ENCODE data around the gene KRT85.
"Not testable (repeated sequence)": the region's sequence is repeated elsewhere in the genome, so short reads cannot be mapped to it uniquely, and the experiment has no call there.

The KRT85 gene

DNA sequence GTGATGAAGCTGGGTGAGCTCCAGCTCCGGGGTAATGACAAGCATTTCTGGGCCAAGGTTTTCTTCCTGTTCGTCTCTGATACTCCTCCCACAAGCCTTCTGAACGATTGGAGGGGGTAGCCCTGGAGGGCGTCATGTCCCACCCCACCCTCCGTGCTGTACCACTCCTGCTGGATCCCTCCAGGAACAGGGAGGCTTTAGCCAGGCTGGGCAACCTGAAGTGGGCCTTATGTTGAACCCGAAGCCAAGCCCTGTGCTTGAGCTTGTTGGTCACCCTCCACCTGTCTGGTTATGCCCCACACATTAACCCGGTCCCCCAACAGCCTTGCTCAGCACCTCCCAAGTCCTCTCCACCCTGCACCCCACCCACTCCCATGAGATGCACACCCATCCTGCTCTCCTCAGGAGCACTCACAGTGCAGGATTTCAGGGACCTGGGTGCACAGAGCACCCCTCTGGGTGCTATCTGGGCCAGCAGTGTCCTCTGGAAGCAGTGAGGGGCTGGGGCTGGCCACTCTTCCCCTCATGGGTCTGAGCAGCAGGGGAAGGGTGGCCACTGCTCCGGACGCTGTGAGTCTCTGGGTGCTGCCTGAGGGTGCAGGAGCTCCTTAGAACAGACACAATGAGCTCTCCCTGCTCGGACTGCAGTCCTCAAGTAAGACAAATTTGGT lies 39.3 kb downstream of the KRT85 start:
- no peak for DNase-seq (ENCODE audit: low read depth in 2 of 3, low spot score in 2 of 3)

DNA sequence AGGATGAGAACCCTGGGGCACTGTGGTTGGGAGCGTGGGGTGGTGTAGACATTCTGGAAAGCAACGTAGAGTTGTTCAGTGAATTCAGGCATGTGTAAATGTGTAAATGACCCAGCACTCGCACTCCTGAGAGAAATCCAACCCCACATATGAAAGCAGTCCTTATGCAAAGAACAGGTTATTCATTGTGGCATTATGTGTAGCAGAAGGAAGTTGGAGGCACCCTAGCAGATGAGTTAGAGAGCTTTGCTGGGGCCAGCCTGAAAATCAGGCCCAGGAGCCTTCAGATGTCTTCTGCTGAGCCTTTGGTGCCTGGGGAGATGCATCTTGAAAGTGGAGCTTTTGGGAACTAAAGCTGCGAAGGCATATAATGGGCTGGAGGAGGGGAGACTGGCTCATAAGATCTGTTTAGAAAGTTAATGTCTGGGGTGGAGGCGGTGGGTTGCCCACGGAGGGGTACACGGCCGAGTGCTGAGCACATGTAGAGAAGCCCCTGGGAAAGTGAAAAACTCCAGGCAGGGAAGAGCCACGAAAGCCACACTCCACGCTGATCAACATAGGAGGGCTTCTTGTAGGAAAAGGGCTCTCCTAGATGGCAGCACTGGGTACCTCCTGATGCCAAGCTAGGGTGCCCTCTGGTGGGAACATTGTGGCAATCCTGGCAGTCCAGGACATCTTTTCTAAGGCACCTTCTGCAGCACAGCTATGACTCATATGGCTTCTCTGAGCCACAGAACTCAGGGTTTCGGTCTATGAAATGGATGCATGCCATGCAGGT lies 40.0 kb downstream of the KRT85 start:
- DNase-seq (ENCODE audit: low read depth in 2 of 3, low spot score in 2 of 3) = peak; percentile 22 to 50 (median 30)

DNA sequence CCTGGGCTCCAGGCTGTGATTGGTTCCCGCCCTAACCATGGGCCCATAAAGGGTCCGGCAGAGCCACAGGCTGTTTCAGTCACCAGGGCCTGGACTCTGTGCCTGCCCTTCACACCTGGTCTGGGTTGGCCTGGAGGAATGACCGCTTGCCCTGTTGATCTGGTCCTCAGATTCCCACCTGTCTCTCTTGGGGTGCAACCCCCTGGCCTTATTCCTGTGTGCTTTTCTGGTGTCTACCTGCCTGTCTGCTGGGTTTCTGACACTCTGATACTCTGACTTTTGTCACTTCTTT lies 43.2 kb downstream of the KRT85 start:
- DNase-seq (ENCODE audit: low read depth in 2 of 3, low spot score in 2 of 3) = no peak

DNA sequence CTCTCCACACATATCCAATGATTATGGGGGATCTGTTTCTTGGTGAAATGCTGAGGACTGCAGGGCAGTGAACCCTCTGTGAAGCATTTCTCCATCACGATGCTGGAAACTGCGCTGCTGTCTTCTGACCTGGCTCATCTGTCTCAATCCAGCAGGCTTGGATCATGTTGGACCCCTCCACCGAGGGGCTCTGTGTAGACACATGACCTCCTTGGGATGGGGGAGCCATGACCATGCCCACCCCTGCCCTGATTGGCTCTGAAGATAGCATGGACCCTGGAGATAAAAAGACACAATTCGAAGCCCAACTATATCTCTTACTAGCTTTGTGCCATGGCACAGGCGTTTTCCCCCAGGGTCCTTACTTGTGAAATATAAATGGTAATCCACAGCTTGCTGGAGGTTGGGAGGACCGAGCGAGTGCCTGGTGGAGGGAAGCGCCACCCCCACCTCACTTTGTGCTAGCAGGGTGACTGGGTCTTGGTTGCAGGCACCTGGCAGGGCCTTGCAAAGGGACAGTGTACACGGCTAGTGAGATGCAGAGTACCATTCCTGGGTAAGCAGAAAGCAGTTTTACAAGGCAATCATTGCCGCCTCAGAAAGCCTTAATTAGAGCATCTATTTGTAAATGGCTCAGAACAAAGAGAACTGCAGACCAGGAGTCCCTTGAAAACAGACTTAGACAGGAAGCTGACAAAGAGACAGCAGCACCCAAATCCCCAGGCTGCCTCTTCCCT lies 43.7 kb downstream of the KRT85 start:
- no peak for DNase-seq (ENCODE audit: low read depth in 2 of 3, low spot score in 2 of 3)

DNA sequence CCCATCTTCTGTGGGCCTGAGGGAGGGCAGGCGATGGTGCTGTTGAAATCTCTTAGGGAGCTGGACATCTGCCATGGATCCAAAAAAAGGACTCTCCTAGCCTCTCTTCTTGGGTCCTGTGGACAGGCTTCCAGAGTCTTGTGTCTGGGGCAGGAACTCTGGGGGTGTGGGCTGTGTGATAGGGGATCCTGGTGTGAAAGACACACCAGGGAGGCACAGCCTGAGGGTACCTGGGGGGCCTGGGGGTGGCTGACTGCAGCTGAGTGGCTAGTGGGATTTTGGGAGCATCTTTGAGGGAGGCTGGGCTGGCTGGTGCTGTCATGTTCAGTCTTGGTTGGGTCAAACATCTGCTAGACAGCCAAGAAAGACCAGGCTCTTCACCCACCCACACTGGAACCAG lies 44.3 kb downstream of the KRT85 start:
- DNase-seq (ENCODE audit: low read depth in 2 of 3, low spot score in 2 of 3) = no peak

DNA sequence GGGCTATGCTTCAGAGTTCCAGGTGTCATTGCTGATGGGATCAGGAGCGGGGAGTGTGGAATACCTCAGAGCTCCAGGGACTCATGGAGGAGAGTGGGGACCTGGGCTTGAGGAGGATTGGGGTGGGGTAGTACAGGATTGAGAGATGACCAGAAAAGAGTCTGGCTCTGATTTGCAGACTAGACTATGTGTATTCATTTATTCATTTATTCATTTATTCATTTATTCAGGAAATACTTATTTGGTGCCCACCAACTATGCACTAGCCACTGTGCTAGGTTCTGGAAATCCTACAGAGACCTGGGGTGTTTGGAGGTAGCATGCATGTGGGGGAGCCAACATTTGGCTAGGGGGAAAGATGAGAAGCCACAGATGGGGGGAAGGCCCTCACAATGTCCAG lies 45.2 kb downstream of the KRT85 start:
- no peak for DNase-seq (ENCODE audit: low read depth in 2 of 3, low spot score in 2 of 3)

DNA sequence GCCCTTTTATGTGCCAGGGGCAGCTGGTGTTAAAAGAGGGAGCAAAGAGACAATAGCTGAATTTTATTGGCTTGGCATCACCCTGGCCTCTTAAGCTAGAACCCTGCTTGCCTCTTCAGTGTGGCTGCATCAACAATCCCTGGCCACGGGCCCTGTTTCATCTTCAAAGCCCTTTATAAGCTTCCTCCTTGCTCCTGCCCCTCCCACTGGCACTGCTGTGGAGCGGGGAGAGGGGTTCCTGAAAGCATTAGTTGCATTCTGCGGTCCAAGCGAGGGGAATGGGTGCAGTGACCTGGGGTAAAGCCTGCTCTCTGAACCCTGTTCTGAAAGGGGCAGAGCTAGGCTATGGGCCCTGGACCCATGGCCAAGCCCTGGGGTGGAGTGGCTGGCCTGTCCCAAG lies 45.9 kb downstream of the KRT85 start:
- DNase-seq (ENCODE audit: low read depth in 2 of 3, low spot score in 2 of 3) = no peak

DNA sequence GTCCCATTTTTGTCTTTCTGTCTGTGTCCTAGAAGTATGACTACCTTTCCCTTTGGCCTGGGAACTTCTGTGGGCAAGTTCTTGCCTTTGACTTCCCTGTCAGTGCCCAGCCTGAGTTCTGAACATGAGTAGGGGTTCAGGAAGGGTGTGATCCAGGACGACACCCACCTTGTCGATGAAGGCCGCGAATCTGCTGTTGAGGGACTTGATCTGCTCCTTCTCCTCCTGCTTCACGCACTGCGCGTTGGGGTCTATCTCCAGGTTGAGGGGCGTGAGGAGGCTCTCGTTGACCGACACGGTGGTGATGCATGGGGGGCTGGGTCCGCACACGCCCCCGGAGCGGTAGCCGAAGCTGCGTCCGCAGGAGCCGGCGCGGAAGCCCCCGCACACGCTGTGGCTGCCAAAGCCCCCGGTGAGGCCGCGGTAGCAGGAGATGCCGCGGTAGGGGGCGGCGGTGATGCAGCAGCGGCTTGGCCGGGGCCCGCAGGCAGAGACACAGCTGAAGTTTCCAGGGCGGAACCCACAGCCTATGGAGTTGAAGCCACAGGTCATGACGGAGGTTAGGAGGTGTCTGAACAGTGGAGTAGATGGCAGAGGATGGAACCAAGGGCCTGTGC lies 46.4 kb downstream of the KRT85 start, which contains the start of gene KRT83:
TSS of gene KRT83 (minus strand) at position 615 of the 617 bp plus-strand sequence. CDS start at position 552, 63 bp downstream.
- DNase-seq (ENCODE audit: low read depth in 2 of 3, low spot score in 2 of 3) = no peak

DNA sequence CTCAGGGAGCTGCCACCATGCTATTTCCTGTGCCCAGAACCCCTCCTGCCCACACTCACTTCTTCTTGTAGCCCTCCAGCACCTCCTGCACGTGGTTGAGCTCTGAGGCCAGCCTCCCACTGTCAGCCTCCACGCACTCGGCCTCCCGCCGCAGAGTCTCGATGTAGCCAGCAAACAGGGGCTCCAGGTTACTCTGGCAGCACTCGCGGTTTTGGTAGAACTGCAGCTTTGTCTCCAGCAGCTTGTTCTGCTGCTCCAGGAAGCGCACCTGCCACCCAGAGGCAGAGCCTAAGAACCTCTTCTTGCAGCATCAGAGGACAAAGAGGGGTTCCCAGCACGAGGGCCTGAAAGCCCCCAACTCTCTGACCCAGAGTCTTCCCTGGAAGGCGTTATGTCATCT lies 48.2 kb downstream of the KRT85 start:
- DNase-seq (ENCODE audit: low read depth in 2 of 3, low spot score in 2 of 3) = no peak

DNA sequence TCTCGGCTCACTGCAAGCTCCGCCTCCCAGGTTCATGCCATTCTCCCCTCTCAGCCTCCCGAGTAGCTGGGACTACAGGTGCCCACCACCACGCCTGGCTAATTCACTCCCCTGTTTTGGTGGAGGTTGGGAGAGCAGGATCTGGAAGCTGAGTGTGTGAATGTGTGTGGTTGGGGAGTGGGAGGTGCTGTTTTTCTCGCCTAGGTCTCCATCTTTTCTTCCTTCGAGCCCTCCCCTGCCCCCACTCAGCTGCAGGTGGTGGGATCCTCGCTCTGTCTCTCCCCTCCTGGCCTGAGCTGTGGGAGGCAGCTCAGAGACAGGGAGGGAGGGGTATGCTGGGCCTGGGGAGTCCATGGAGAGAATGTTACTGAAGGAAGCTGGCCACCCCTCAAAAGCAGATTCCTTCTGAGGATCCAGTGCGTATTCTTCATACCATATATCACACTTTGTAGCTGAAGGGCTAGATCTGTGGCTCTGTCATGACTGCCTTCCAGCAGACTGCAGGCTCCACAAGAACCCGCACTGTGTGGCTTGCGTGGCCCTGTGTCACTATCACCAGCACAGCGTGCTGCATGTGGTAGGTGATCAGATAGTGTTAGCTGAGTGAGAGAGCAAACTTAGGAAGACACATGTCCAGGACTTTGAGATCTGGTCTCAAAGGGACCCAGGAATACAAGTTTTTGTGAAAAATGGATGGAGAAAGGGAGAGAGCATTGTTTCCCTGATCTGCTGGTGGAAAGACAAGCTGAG lies 48.9 kb downstream of the KRT85 start:
- DNase-seq (ENCODE audit: low read depth in 2 of 3, low spot score in 2 of 3) = no peak

DNA sequence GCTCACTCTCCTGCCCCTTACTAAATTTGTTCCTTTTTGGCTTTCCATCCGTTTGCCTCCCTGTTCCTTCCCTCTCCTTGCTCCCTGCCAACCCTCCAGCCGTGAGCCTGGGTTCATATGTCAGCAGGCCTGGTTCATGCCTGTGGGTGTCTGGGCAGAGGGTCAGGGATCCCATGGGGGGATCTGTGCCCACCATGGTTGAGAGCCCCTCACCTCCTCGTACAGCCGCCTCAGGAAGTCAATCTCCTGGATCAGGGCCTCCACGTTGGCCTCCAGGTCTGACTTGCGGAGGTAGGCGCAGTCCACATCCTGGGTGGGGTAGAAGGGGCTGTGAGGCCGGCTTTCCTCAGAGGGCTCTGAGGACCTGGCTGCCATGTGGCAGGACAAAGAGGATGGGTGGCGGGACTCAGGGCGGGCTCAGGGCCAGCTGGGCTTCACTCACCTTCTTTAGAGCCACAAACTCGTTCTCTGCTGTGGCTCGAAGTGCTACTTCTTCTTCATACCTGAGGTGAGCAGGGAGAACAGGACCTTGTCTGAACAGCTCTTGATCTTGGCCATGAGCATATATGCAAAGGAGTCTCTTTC lies 49.7 kb downstream of the KRT85 start:
- no peak for DNase-seq (ENCODE audit: low read depth in 2 of 3, low spot score in 2 of 3)

DNA sequence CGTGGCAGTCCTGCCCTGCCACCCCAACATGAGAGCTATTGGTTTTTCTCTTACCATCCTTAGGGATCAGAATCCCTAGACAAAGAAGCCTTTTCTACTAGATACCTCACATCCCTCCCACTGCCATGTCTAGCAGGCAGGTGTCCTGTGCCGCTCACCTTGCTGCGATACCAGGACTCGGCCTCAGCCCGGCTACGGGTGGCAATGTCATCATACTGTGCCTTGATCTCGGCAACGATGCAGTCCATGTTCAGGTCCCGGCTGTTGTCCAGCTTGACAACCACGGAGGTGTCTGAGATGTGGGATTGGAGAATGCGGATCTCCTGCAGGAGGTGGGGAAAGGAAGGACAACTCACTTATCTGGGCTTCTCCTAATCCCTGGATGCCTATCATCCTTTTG lies 50.6 kb downstream of the KRT85 start:
- DNase-seq (ENCODE audit: low read depth in 2 of 3, low spot score in 2 of 3) = no peak

DNA sequence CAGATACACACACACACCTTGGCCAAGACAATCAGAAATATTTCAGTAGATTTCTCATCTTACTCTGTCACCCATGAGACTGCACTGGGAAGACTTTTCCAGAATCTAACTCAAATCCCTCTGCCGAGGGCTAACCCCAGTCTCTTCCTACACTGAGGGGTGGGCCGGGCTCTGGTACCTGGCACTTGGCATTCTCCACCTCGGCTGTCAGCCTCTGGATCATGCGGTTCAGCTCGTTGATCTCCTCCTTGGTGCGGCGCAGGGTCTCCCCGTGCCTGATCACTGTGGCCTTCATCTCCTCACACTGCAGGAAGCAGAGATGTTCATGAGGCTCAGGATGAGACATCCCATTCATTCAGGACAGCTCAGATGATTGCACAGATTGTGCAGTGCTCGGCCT lies 51.0 kb downstream of the KRT85 start:
- no peak for DNase-seq (ENCODE audit: low read depth in 2 of 3, low spot score in 2 of 3)

DNA sequence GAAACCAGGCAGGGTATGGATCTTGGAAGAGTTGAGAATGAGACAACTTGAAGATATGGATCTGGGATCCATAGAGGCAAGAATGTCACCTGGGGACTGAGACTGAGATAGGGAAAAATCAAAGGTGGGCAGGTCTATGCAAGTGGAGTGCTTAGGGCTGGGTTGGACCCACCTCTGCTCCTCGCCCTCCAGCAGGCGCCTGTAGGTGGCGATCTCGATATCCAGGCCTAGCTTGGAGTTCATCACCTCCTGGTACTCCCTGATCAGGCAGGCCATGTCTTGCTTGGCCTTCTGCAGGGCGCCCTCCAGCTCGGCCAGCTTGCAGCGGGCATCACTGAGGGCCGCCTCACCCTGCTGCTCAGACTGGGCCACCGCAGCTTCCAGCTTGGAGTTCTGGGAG lies 51.6 kb downstream of the KRT85 start:
- not testable (repeated sequence) for DNase-seq (ENCODE audit: low read depth in 2 of 3, low spot score in 2 of 3)

DNA sequence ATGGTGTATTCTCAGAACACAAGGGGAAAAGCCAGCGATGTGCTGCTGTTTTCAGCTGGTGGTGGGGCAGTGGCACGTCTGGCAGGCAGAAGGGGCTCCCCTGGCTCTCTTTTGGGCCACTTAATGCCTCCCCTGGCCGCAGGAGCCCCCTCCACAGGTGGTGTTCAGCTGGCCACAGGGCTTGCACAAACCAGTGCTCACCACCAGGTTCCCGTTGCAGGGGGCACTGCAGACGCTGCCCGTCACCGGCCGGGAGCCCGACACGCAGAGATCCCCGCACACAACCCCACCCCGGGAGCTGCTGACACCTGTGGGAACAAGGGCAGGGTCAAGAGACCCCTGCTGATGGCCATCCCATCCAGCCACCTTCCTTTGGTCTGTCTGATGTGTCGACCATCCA lies 52.8 kb downstream of the KRT85 start:
- no peak for DNase-seq (ENCODE audit: low read depth in 2 of 3, low spot score in 2 of 3)

DNA sequence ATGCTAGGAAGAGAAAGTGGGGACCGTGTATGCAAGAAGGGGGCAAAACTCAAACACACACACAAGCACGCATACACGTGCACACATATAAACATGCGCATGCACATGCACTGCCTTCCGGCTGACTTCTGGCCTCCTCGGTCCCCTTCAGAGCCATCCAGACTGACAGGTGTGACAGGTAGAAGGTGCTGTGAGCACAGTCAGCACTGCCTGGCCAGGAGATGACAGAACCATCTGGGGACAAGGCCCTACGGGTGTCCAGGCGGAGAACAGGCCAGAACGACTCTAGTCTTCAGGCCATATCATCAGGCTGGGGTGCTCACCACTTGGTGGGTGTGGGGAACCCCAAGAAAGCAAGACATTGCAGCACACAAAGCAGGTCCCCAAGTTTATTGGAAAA lies 53.4 kb downstream of the KRT85 start:
- no peak for DNase-seq (ENCODE audit: low read depth in 2 of 3, low spot score in 2 of 3)

DNA sequence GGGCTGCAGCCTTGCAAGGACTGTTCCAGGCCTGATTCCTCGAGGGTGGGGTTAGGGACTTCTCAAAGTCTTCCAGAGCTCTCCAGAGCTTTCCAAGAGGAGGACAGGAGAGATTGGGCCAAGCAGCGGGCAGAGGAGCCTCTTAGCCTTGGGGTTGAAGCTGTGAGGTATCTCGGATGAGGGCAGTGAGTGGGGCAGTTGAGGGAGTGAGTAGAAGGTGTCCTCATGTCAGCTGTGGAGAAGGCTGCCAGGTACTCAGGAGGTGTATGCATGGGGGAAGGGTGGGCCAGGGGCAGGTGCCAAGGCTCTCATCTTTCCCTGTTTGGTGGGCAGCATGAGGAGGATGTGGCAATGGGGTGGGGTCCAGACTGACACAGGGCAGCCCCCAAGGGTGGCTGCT lies 53.8 kb downstream of the KRT85 start:
- DNase-seq (ENCODE audit: low read depth in 2 of 3, low spot score in 2 of 3) = no peak

DNA sequence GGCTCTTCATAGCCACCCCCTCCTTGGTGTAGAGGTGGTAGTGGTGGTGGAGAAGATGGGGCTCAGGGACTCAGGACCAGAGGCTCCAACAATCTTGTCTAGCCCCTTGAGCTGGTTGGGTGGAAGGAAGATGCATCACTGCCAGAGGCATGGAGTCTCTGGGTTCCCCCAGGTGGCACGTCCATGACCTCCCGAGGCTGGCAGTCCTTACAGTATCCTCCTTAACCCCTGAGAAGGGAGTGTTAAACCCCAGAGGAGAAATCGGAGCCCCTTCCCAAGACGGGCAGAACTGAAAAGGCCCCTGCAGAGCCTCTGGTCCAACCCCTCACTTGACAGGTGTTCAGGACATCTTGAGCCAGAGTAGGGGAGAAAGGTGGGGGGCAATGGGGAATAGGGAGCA lies 55.2 kb downstream of the KRT85 start:
- no peak for DNase-seq (ENCODE audit: low read depth in 2 of 3, low spot score in 2 of 3)

DNA sequence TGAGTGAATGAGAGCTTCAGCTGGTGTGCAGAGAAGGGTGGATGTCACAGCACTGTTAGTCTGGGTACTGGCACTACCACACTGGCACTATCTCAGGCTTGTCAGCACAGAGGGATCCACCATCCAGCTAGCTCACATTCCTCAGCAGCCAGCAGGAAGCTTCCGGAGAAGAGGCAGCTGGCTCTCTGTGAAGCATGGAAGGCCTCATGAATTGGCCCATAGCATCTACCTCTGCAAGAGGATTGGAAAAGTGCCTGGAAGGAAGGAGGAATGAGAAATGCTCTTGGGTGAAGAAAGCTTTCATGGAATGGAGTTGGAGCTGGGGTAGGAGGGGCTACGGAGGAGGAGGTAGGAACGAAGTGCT lies 56.0 kb downstream of the KRT85 start:
- no peak for DNase-seq (ENCODE audit: low read depth in 2 of 3, low spot score in 2 of 3)

DNA sequence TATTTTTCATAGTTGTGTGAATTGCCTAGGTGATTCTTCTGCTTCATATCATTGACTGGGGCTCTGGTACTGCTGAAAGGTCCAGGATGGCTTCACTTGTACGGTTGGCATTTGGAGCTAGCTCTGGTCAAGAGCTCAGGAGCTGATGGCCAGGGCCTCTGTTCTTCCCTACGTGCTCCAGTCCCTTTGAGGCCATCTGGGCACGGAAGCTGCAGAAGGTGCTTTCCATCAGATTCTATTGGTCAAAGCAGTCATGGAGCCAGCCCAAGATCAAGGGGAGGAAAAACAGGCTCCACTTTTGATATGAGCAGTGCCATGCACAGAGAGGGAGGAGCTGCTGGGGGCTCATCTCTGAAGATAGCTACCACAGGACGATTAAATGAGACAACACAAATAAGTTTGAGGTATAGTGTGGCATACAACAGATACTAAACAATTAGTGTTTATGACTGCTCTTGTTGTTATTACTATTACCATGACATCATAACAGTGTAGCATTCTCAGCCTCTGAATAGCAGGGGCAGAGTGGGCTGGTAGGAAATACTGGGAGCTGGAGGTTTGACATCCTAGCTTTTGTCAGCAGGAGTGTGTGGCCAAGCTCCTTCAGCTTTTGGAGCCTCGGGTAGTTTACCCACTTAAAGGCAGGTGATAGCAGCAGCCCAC lies 56.5 kb downstream of the KRT85 start:
- no peak for DNase-seq (ENCODE audit: low read depth in 2 of 3, low spot score in 2 of 3)
